SK-N-SH (cell line): Measurements from ENCODE around the gene CNGA1. TPM values are rescaled to one million over a fixed set of nuclear protein-coding genes. Genes with fewer than 3 reads are reported as not detected.

Experiments used
- CTCF ChIA-PET: fragments of 300-600, 350-600 bp; formaldehyde crosslinking; extraction: SDS; loops from one replicate; lab custom pipeline; 2021; lab: Yijun Ruan, JAX
- POLR2A ChIA-PET: fragments of 350-600 bp; sonication (Branson Sonifier 250); formaldehyde crosslinking; extraction: SDS; loops from one replicate; lab custom pipeline; 2020; ENCODE audit warnings: antibody characterized with exemption, inconsistent platforms; lab: Yijun Ruan, JAX
- DNase-seq: peaks from one replicate; pipeline ENCODE4 v3.0.0; 2012
- H2AFZ ChIP-seq: fragments of 200-600 bp; sonication (generic); 2 replicates; pipeline ENCODE4 v1.8.1; 2016; ENCODE audit warnings: antibody characterized with exemption, mild to moderate bottlenecking, low read depth
- H3F3A ChIP-seq: fragments of 200-600 bp; sonication (generic); replicated peaks from 2 replicates; pipeline ENCODE3; 2016; ENCODE audit warnings: antibody characterized with exemption, mild to moderate bottlenecking; ENCODE audit not compliant: insufficient read depth
- H3K27ac ChIP-seq, 2 experiments: fragments of 200-500 bp in 1 of 2; fragments of 200-600 bp in 1 of 2; sonication (Bioruptor generic) in 1 of 2; sonication (generic), shearing (Covaris generic) in 1 of 2; 2 replicates each; pipeline versions ENCODE4 v1.5.1 to v1.6.1; 2014 to 2016; ENCODE audit warnings: low read depth in 2 of 2, inconsistent platforms in 1 of 2, low read length in 1 of 2, mild to moderate bottlenecking in 1 of 2, mixed read lengths in 1 of 2
- H3K27me3 ChIP-seq: fragments of 200-600 bp; sonication (generic), shearing (Covaris generic); 2 replicates; pipeline ENCODE4 v1.6.1; 2016; ENCODE audit warnings: mixed run types; ENCODE audit not compliant: insufficient read depth
- H3K36me3 ChIP-seq, 2 experiments: fragments of 200-500 bp in 1 of 2; fragments of 200-600 bp in 1 of 2; sonication (Bioruptor generic) in 1 of 2; sonication (generic) in 1 of 2; replicated peaks in 1 of 2; 2 replicates each; pipeline versions ENCODE3 to v1.5.1; 2014 to 2016; ENCODE audit warnings: low read length in 1 of 2, mild to moderate bottlenecking in 1 of 2; ENCODE audit not compliant: insufficient read depth in 2 of 2, control insufficient read depth in 1 of 2
- H3K4me1 ChIP-seq, 2 experiments: fragments of 200-500 bp in 1 of 2; fragments of 200-600 bp in 1 of 2; sonication (Bioruptor generic) in 1 of 2; sonication (generic), shearing (Covaris generic) in 1 of 2; 2 replicates each; pipeline versions ENCODE4 v1.5.1 to v1.6.1; 2014 to 2016; ENCODE audit warnings: low read depth in 1 of 2, low read length in 1 of 2, mixed run types in 1 of 2; ENCODE audit not compliant: insufficient read depth in 2 of 2, control insufficient read depth in 1 of 2
- H3K4me2 ChIP-seq: fragments of 200-600 bp; sonication (generic), shearing (Covaris generic); 2 replicates; pipeline ENCODE4 v1.6.1; 2017; ENCODE audit warnings: mixed run types
- H3K4me3 ChIP-seq, 2 experiments: fragments of 200-500 bp in 1 of 2; fragments of 200-600 bp in 1 of 2; sonication (Bioruptor generic) in 1 of 2; sonication (generic), shearing (Covaris generic) in 1 of 2; 2 replicates each; pipeline versions ENCODE4 v1.5.1 to v1.8.1; 2014 to 2016; ENCODE audit warnings: low read depth in 2 of 2, inconsistent platforms in 1 of 2, low read length in 1 of 2, mild to moderate bottlenecking in 1 of 2, mixed read lengths in 1 of 2, moderate library complexity in 1 of 2
- H3K79me2 ChIP-seq: fragments of 200-600 bp; sonication (generic); 2 replicates; pipeline ENCODE4 v1.8.1; 2017; ENCODE audit warnings: mild to moderate bottlenecking; ENCODE audit not compliant: insufficient read depth
- H3K9ac ChIP-seq: fragments of 200-600 bp; sonication (generic); 2 replicates; pipeline ENCODE4 v1.6.1; 2017; ENCODE audit warnings: mixed run types
- H3K9me2 ChIP-seq: fragments of 200-600 bp; sonication (generic); 2 replicates; pipeline ENCODE4 v1.6.1; 2017; ENCODE audit warnings: mixed run types
- H3K9me3 ChIP-seq: fragments of 200-600 bp; sonication (generic); 2 replicates; pipeline ENCODE4 v1.6.1; 2017; ENCODE audit warnings: mixed run types, mild to moderate bottlenecking, moderate library complexity
- H4K20me1 ChIP-seq: fragments of 200-600 bp; sonication (generic); 2 replicates; pipeline ENCODE4 v1.6.1; 2017; ENCODE audit warnings: mild to moderate bottlenecking, mixed run types; ENCODE audit not compliant: insufficient read depth
- EP300 ChIP-seq, 2 experiments: IDR thresholded peaks; 2 replicates each; pipeline versions ENCODE4 v1.4.0 to v1.6.1; 2012; ENCODE audit warnings: borderline replicate concordance in 1 of 2, low read depth in 1 of 2, low read length in 1 of 2
- EZH2phosphoT487 ChIP-seq: fragments of 200-600 bp; sonication (generic); IDR thresholded peaks from 2 replicates; pipeline ENCODE4 v1.6.1; 2017; ENCODE audit warnings: low read depth, mixed run types, mild to moderate bottlenecking, antibody characterized with exemption, moderate library complexity, borderline replicate concordance
- FOSL2 ChIP-seq: IDR thresholded peaks from 2 replicates; pipeline ENCODE4 v1.4.0; 2012; ENCODE audit warnings: low read depth, mild to moderate bottlenecking, moderate library complexity, borderline replicate concordance
- GATA2 ChIP-seq: sonication (generic); formaldehyde crosslinking; IDR thresholded peaks from 2 replicates; pipeline ENCODE4 v1.5.0; 2020; ENCODE audit warnings: mild to moderate bottlenecking, missing genetic modification reagents
- IRF3 ChIP-seq: fragments of 150-350 bp; IDR thresholded peaks from 2 replicates; pipeline ENCODE4 v1.6.1; 2016; ENCODE audit warnings: mild to moderate bottlenecking, low read depth, low read length
- MEF2A ChIP-seq: IDR thresholded peaks from 2 replicates; pipeline ENCODE4 v1.4.0; 2012; ENCODE audit warnings: low read depth, borderline replicate concordance
- POLR2AphosphoS5 ChIP-seq: IDR thresholded peaks from 2 replicates; pipeline ENCODE4 v1.6.1; 2012; ENCODE audit warnings: low read depth, low read length
- RAD21 ChIP-seq: IDR thresholded peaks from 2 replicates; pipeline ENCODE4 v1.6.1; 2012; ENCODE audit warnings: mild to moderate bottlenecking, low read length
- TAF1 ChIP-seq: IDR thresholded peaks from 2 replicates; pipeline ENCODE4 v1.6.1; 2012; ENCODE audit warnings: low read depth, mild to moderate bottlenecking, low read length, moderate library complexity, borderline replicate concordance
- TEAD4 ChIP-seq: IDR thresholded peaks from 2 replicates; pipeline ENCODE4 v1.4.0; 2012; ENCODE audit warnings: mild to moderate bottlenecking, borderline replicate concordance; ENCODE audit not compliant: insufficient read depth
- WGBS: methylation state at CpG from one replicate; pipeline ENCODE4 v1.1.6; 2017; ENCODE audit warnings: low lambda C conversion rate; 5-methylcytosine and 5-hydroxymethylcytosine counted together
- polyA plus RNA-seq, 3 experiments: library from polyadenylated mRNA; depleted of rRNA; stranded (reverse); fragments of >200 nt; gene quantifications; 2 replicates each; pipeline ENCODE4 v1.2.3, GENCODE V29; 2012
- TF ChIP-seq, protein P1 (sequence below): fragments of 150-350 bp; IDR thresholded peaks from 2 replicates; pipeline ENCODE4 v1.6.1; 2017; ENCODE audit warnings: antibody characterized with exemption, low read length, low read depth, borderline replicate concordance
- TF ChIP-seq, protein P2 (sequence below): IDR thresholded peaks from 2 replicates; pipeline ENCODE4 v1.6.1; 2012; ENCODE audit warnings: mild to moderate bottlenecking, low read depth, low read length, moderate library complexity
- TF ChIP-seq, protein P3 (sequence below): IDR thresholded peaks from 2 replicates; pipeline ENCODE4 v1.4.0; 2012; ENCODE audit warnings: low read depth, borderline replicate concordance

Gene CNGA1
- polyA plus RNA-seq, 1 of the 3 experiments (the other 2 are of a cell fraction): 0.23 TPM

DNA sequence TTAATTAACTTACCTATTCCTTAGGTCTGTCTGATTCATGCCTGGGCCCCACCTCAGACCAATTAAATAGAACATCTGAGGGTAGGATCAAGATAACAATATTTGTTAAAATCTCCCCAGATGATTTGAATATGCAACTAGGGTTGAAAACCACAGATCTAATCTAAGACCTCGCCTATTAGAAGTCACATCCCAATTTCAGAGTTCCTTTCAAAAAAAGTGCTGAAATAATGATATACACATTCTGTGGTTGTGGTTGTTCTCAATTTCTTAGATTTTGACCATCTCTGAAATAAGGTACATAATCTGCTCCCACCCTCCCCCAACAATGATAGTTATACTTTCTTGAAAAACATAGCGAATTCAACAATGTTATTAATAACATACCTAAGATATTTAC is 27.8 kb upstream of the CNGA1 start:
- H3F3A ChIP-seq: no peaks in the 10 kb centered on the region
- H3K9ac ChIP-seq: no peak overlapping the region
- H3K4me1 ChIP-seq: peaks cover 0 to 8% of the 10 kb centered on the region in 2 experiments; a peak in 1 of 4 replicates
- ChIA-PET POLR2A (no interaction called here), CTCF (no interaction called here)
- no peaks in the 10 kb centered on the region for H3K36me3 ChIP-seq
- H3K79me2 ChIP-seq: no peaks in the 10 kb centered on the region
- no peaks in the 10 kb centered on the region for H3K9me3 ChIP-seq
- no peak overlapping the region for H3K27ac ChIP-seq
- H3K4me3 ChIP-seq: no peak overlapping the region
- H3K9me2 ChIP-seq: no peaks in the 10 kb centered on the region
- H2AFZ ChIP-seq: no peak overlapping the region
- H4K20me1 ChIP-seq: no peaks in the 10 kb centered on the region
- H3K27me3 ChIP-seq: no peaks in the 10 kb centered on the region
- no peak overlapping the region for H3K4me2 ChIP-seq
- no peak for DNase-seq
- TF ChIP-seq, protein P1, sequence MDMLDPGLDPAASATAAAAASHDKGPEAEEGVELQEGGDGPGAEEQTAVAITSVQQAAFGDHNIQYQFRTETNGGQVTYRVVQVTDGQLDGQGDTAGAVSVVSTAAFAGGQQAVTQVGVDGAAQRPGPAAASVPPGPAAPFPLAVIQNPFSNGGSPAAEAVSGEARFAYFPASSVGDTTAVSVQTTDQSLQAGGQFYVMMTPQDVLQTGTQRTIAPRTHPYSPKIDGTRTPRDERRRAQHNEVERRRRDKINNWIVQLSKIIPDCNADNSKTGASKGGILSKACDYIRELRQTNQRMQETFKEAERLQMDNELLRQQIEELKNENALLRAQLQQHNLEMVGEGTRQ: no peak
- TF ChIP-seq POLR2AphosphoS5: no peak
- 90% methylated on average over 2 of the region's 2 CpGs for WGBS

- Histone ChIP-seq H3K9me3 (no peaks in the 10 kb centered on the region), H3K4me2 (no peak overlapping the region), H4K20me1 (no peaks in the 10 kb centered on the region), H3K4me1 (peaks cover 0 to 8% of the 10 kb centered on the region in 2 experiments; a peak in 1 of 4 replicates), H3K9me2 (no peaks in the 10 kb centered on the region), H3K27me3 (no peaks in the 10 kb centered on the region), H3K36me3 (no peaks in the 10 kb centered on the region), H3K9ac (no peak overlapping the region), H3K27ac (no peak overlapping the region), H3K4me3 (no peak overlapping the region), H3F3A (no peaks in the 10 kb centered on the region), H2AFZ (no peak overlapping the region), H3K79me2 (no peaks in the 10 kb centered on the region)
- CTCF ChIA-PET: interaction anchor here (1.5 to 1.8 kb wide), 3 partner anchors 13 to 44 kb away, joined by 3 to 4 read pairs (median 4); no protein-coding TSS in a partner anchor
- POLR2A ChIA-PET: no interaction called here
- TF ChIP-seq, protein P2, sequence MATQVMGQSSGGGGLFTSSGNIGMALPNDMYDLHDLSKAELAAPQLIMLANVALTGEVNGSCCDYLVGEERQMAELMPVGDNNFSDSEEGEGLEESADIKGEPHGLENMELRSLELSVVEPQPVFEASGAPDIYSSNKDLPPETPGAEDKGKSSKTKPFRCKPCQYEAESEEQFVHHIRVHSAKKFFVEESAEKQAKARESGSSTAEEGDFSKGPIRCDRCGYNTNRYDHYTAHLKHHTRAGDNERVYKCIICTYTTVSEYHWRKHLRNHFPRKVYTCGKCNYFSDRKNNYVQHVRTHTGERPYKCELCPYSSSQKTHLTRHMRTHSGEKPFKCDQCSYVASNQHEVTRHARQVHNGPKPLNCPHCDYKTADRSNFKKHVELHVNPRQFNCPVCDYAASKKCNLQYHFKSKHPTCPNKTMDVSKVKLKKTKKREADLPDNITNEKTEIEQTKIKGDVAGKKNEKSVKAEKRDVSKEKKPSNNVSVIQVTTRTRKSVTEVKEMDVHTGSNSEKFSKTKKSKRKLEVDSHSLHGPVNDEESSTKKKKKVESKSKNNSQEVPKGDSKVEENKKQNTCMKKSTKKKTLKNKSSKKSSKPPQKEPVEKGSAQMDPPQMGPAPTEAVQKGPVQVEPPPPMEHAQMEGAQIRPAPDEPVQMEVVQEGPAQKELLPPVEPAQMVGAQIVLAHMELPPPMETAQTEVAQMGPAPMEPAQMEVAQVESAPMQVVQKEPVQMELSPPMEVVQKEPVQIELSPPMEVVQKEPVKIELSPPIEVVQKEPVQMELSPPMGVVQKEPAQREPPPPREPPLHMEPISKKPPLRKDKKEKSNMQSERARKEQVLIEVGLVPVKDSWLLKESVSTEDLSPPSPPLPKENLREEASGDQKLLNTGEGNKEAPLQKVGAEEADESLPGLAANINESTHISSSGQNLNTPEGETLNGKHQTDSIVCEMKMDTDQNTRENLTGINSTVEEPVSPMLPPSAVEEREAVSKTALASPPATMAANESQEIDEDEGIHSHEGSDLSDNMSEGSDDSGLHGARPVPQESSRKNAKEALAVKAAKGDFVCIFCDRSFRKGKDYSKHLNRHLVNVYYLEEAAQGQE: no peak
- no peak for TF ChIP-seq TAF1
- no peak for DNase-seq
- 91% methylated on average over 2 of the region's 2 CpGs for WGBS
These were observed 27.0 kb upstream of the CNGA1 start for GRCh38 chr4:48043504-48043903.

DNA sequence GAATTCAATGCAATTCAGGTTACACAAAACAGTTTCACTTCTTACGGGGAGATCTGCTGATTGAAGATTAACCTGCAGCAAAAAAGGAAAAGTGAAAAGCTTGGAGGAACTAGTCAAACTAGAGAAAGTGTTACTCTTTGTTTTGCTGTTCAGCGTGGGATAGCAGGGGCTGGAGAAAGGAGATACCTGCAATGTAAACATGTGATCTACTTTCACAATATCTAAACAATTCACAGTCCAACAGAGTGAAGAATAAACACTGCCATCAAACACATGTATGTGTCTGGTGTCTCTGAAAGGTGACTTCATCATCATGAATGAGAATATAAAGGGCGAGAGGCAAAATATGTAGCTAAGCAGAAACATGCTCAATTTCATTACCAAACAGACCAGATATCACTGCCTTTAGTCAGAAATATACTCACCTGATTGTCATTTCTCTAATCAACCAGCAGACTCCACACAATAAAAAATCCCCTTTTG is 26.5 kb upstream of the CNGA1 start:
- H4K20me1 ChIP-seq: no peaks in the 10 kb centered on the region
- H3K27me3 ChIP-seq: no peaks in the 10 kb centered on the region
- CTCF ChIA-PET: interaction anchor here (0.9 to 1.8 kb wide), 4 partner anchors 9 to 44 kb away, joined by 3 to 5 read pairs (median 4); no protein-coding TSS in a partner anchor
- no peak overlapping the region for H3K4me2 ChIP-seq
- no peak overlapping the region for H3K27ac ChIP-seq
- no peaks in the 10 kb centered on the region for H3K9me2 ChIP-seq
- no peak overlapping the region for H2AFZ ChIP-seq
- no peak overlapping the region for H3K4me3 ChIP-seq
- POLR2A ChIA-PET: no interaction called here
- WGBS: 72% methylated on average over 3 of the region's 3 CpGs
- H3K4me1 ChIP-seq: peaks cover 0 to 7% of the 10 kb centered on the region in 2 experiments; a peak in 1 of 4 replicates
- no peaks in the 10 kb centered on the region for H3K79me2 ChIP-seq
- H3F3A ChIP-seq: no peaks in the 10 kb centered on the region
- no peak for DNase-seq
- H3K9me3 ChIP-seq: no peaks in the 10 kb centered on the region
- no peak overlapping the region for H3K9ac ChIP-seq
- H3K36me3 ChIP-seq: no peaks in the 10 kb centered on the region
- no peak for TF ChIP-seq RAD21
- no peak for TF ChIP-seq EP300 (IDR thresholded peaks at IDR 0.05; ENCODE audit: borderline replicate concordance in 1 of 2, low read depth in 1 of 2, low read length in 1 of 2)
- TF ChIP-seq IRF3: no peak
- TF ChIP-seq TEAD4: no peak
- no peak for TF ChIP-seq GATA2 (CRISPR knock-in tag)
- no peak for TF ChIP-seq FOSL2
- TF ChIP-seq EZH2phosphoT487: no peak
- TF ChIP-seq, protein P3, sequence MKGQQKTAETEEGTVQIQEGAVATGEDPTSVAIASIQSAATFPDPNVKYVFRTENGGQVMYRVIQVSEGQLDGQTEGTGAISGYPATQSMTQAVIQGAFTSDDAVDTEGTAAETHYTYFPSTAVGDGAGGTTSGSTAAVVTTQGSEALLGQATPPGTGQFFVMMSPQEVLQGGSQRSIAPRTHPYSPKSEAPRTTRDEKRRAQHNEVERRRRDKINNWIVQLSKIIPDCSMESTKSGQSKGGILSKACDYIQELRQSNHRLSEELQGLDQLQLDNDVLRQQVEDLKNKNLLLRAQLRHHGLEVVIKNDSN: no peak
- TF ChIP-seq MEF2A: no peak
